Neural progenitor cell (in vitro differentiated cells): ENCODE data around the gene ZAR1. TPM values are rescaled to one million over a fixed set of nuclear protein-coding genes. Genes with fewer than 3 reads are reported as not detected.

Experiments used
- DNase-seq: peaks from one replicate; pipeline ENCODE4 v3.0.0-alpha.2; 2016; ENCODE audit warnings: low spot score
- H2AFZ ChIP-seq: fragments of 200-600 bp; sonication (generic); replicated peaks from 2 replicates; pipeline ENCODE4 v1.6.1; 2016; ENCODE audit warnings: antibody characterized with exemption
- H3F3A ChIP-seq: fragments of 200-600 bp; sonication (generic); 2 replicates; pipeline ENCODE4 v1.6.1; 2016; ENCODE audit warnings: antibody characterized with exemption, low read depth
- H3K27ac ChIP-seq: fragments of 200-600 bp; sonication (generic); 2 replicates; pipeline ENCODE4 v1.5.1; 2016; ENCODE audit warnings: mild to moderate bottlenecking
- H3K27me3 ChIP-seq: fragments of 200-600 bp; sonication (generic); 2 replicates; pipeline ENCODE4 v1.6.1; 2016; ENCODE audit warnings: mild to moderate bottlenecking, moderate library complexity
- H3K36me3 ChIP-seq: fragments of 200-600 bp; sonication (generic); 2 replicates; pipeline ENCODE4 v1.5.1; 2016
- H3K4me1 ChIP-seq: fragments of 200-600 bp; sonication (generic); 2 replicates; pipeline ENCODE4 v1.6.1; 2016; ENCODE audit warnings: mixed run types
- H3K4me2 ChIP-seq: fragments of 200-600 bp; sonication (generic); 2 replicates; pipeline ENCODE4 v1.6.1; 2016
- H3K4me3 ChIP-seq: fragments of 200-600 bp; sonication (generic); 2 replicates; pipeline ENCODE4 v1.5.1; 2016
- H3K79me2 ChIP-seq: fragments of 200-600 bp; sonication (generic); 2 replicates; pipeline ENCODE4 v1.6.1; 2016; ENCODE audit warnings: low read depth
- H3K9ac ChIP-seq: fragments of 200-600 bp; sonication (generic); 2 replicates; pipeline ENCODE4 v1.6.1; 2016
- H3K9me3 ChIP-seq: fragments of 200-600 bp; sonication (generic); 2 replicates; pipeline ENCODE4 v1.5.1; 2016; ENCODE audit warnings: low read depth
- H4K20me1 ChIP-seq: fragments of 200-600 bp; sonication (generic); 2 replicates; pipeline ENCODE4 v1.6.1; 2016; ENCODE audit warnings: low read depth
- H3K27ac Mint-ChIP-seq: 3 replicates; pipeline ENCODE4 v1.8.0; 2021; ENCODE audit warnings: mixed read lengths
- H3K27me3 Mint-ChIP-seq: 2 replicates; pipeline ENCODE4 v1.8.0; 2022; ENCODE audit warnings: low read depth, mild to moderate bottlenecking, inconsistent platforms, moderate library complexity, mixed read lengths; ENCODE audit not compliant: insufficient read depth
- H3K36me3 Mint-ChIP-seq: 3 replicates; pipeline ENCODE4 v1.8.0; 2021; ENCODE audit warnings: mixed read lengths
- H3K4me1 Mint-ChIP-seq: 3 replicates; pipeline ENCODE4 v1.8.0; 2021; ENCODE audit warnings: mixed read lengths
- H3K4me3 Mint-ChIP-seq: 3 replicates; pipeline ENCODE4 v1.8.0; 2021; ENCODE audit warnings: mild to moderate bottlenecking, moderate library complexity, mixed read lengths
- H3K9me3 Mint-ChIP-seq: 3 replicates; pipeline ENCODE4 v1.8.0; 2020; ENCODE audit warnings: mixed read lengths
- CTCF ChIP-seq: fragments of 200-600 bp; sonication (generic); IDR thresholded peaks from 2 replicates; pipeline ENCODE4 v1.5.1; 2017; ENCODE audit warnings: antibody characterized with exemption, mild to moderate bottlenecking
- EZH2 ChIP-seq: fragments of 200-600 bp; sonication (generic); IDR thresholded peaks from 2 replicates; pipeline ENCODE4 v1.6.1; 2017; ENCODE audit warnings: antibody characterized with exemption, mild to moderate bottlenecking, moderate library complexity
- EZH2phosphoT487 ChIP-seq: fragments of 200-600 bp; sonication (generic); IDR thresholded peaks from 2 replicates; pipeline ENCODE4 v1.6.1; 2017; ENCODE audit warnings: antibody characterized with exemption
- total RNA-seq: library from RNA; depleted of rRNA; stranded (reverse); fragments of >200 nt; gene quantifications from 2 replicates; pipeline ENCODE4 v1.2.3, GENCODE V29; 2015; ENCODE audit warnings: low replicate concordance

The ZAR1 gene
- total RNA-seq, 1 donor from 2014 or later: not detected

- peak overlapping the region; percentile 93 for H2AFZ ChIP-seq
- H3K4me3 Mint-ChIP-seq: no peak overlapping the region
Observed at GRCh38 chr4:48490680-48491513, 845 bp downstream of the ZAR1 start.

GRCh38 chr4:48491514-48492176, 1.6 kb downstream of the ZAR1 start:
- no peak overlapping the region for H3K4me3 ChIP-seq
- peaks cover 34% of the 10 kb centered on the region for H3K27me3 Mint-ChIP-seq
- no peak for DNase-seq

More at GRCh38 chr4:48490680-48491513, 845 bp downstream of the ZAR1 start:
- Histone ChIP-seq H3K9me3 (no peaks in the 10 kb centered on the region), H3K27me3 (peaks cover 80% of the 10 kb centered on the region), H4K20me1 (no peaks in the 10 kb centered on the region), H3K4me3 (no peak overlapping the region), H3K79me2 (no peaks in the 10 kb centered on the region), H3K27ac (no peak overlapping the region), H3K36me3 (no peaks in the 10 kb centered on the region), H3K4me1 (peaks cover 7% of the 10 kb centered on the region), H3K4me2 (peak overlapping the region; percentile 80), H3F3A (peaks cover 30% of the 10 kb centered on the region), H3K9ac (no peak overlapping the region)
- Mint-ChIP-seq H3K27ac (no peak overlapping the region), H3K27me3 (peaks cover 34% of the 10 kb centered on the region), H3K36me3 (peaks cover 4% of the 10 kb centered on the region), H3K9me3 (peaks cover 3% of the 10 kb centered on the region), H3K4me1 (no peaks in the 10 kb centered on the region)
- TF ChIP-seq CTCF (no peak), EZH2phosphoT487 (peak; percentile 84), EZH2 (peak; percentile 94)
- peak; percentile 33 for DNase-seq

GRCh38 chr4:48493452-48494100, 3.5 kb downstream of the ZAR1 start:
- DNase-seq: no peak
- Mint-ChIP-seq H3K36me3 (peaks cover under 1% of the 10 kb centered on the region), H3K4me1 (no peaks in the 10 kb centered on the region), H3K9me3 (no peaks in the 10 kb centered on the region), H3K4me3 (no peak overlapping the region), H3K27me3 (peaks cover 26% of the 10 kb centered on the region), H3K27ac (no peak overlapping the region)
- H3K9me3 ChIP-seq: no peaks in the 10 kb centered on the region
- H4K20me1 ChIP-seq: no peaks in the 10 kb centered on the region
- H3K27me3 ChIP-seq: peaks cover 53% of the 10 kb centered on the region
- peaks cover 30% of the 10 kb centered on the region for H3F3A ChIP-seq
- no peak overlapping the region for H2AFZ ChIP-seq
- no peak overlapping the region for H3K27ac ChIP-seq
- no peaks in the 10 kb centered on the region for H3K79me2 ChIP-seq
- TF ChIP-seq CTCF: no peak
- TF ChIP-seq EZH2phosphoT487: no peak
- TF ChIP-seq EZH2: no peak
- no peak overlapping the region for H3K4me2 ChIP-seq
- H3K9ac ChIP-seq: no peak overlapping the region
- no peaks in the 10 kb centered on the region for H3K36me3 ChIP-seq
- H3K4me1 ChIP-seq: peaks cover 7% of the 10 kb centered on the region
- H3K4me3 ChIP-seq: no peak overlapping the region

More at GRCh38 chr4:48491514-48492176, 1.6 kb downstream of the ZAR1 start:
- no peak overlapping the region for H3K4me3 Mint-ChIP-seq
- Histone ChIP-seq H3K4me1 (peaks cover 7% of the 10 kb centered on the region), H3K79me2 (no peaks in the 10 kb centered on the region), H3K27ac (no peak overlapping the region), H3K9me3 (no peaks in the 10 kb centered on the region), H3K27me3 (peaks cover 72% of the 10 kb centered on the region), H4K20me1 (no peaks in the 10 kb centered on the region), H3F3A (peaks cover 30% of the 10 kb centered on the region), H3K36me3 (no peaks in the 10 kb centered on the region), H3K4me2 (no peak overlapping the region), H2AFZ (no peak overlapping the region), H3K9ac (no peak overlapping the region)
- H3K4me1 Mint-ChIP-seq: no peaks in the 10 kb centered on the region
- no peak for TF ChIP-seq CTCF
- no peak for TF ChIP-seq EZH2phosphoT487
- no peak for TF ChIP-seq EZH2
- no peak overlapping the region for H3K27ac Mint-ChIP-seq
- peaks cover 4% of the 10 kb centered on the region for H3K36me3 Mint-ChIP-seq
- peaks cover 3% of the 10 kb centered on the region for H3K9me3 Mint-ChIP-seq
